H9 (cell line): ENCODE data around the gene FAM13C. TPM values are rescaled to one million over a fixed set of nuclear protein-coding genes. Genes with fewer than 3 reads are reported as not detected.

Experiments
- DNase-seq: peaks from one replicate; pipeline ENCODE4 v3.0.0-alpha.2; 2017
- H2AFZ ChIP-seq: one replicate; pipeline ENCODE4 v1.6.1; 2013; ENCODE audit warnings: mild to moderate bottlenecking, low read length, control low read depth, moderate library complexity
- H2AK5ac ChIP-seq: 2 replicates; pipeline ENCODE4 v1.6.1; 2013; ENCODE audit warnings: low read length, control low read depth, mixed read lengths; ENCODE audit not compliant: insufficient read length
- H2BK120ac ChIP-seq: one replicate; pipeline ENCODE4 v1.6.1; 2013; ENCODE audit warnings: low read depth, mild to moderate bottlenecking, low read length, control low read depth, inconsistent platforms; ENCODE audit not compliant: poor library complexity, severe bottlenecking
- H2BK12ac ChIP-seq: 2 replicates; pipeline ENCODE4 v1.6.1; 2013; ENCODE audit warnings: low read length, control low read depth, mixed read lengths, low read depth; ENCODE audit not compliant: insufficient read length
- H2BK15ac ChIP-seq: 2 replicates; pipeline ENCODE4 v1.6.1; 2013; ENCODE audit warnings: low read depth, low read length, control low read depth
- H2BK20ac ChIP-seq: one replicate; pipeline ENCODE4 v1.6.1; 2013; ENCODE audit warnings: low read depth, mild to moderate bottlenecking, low read length, control low read depth, inconsistent platforms; ENCODE audit not compliant: poor library complexity, severe bottlenecking
- H2BK5ac ChIP-seq: 2 replicates; pipeline ENCODE4 v1.6.1; 2013; ENCODE audit warnings: low read length, control low read depth, mixed read lengths; ENCODE audit not compliant: insufficient read length
- H3K14ac ChIP-seq: 2 replicates; pipeline ENCODE4 v1.6.1; 2013; ENCODE audit warnings: low read length, control low read depth; ENCODE audit not compliant: insufficient read depth
- H3K18ac ChIP-seq: 2 replicates; pipeline ENCODE4 v1.6.1; 2013; ENCODE audit warnings: low read depth, mild to moderate bottlenecking, mixed read lengths, low read length, control low read depth; ENCODE audit not compliant: insufficient read length
- H3K23ac ChIP-seq: 2 replicates; pipeline ENCODE4 v1.6.1; 2013; ENCODE audit warnings: low read length, control low read depth, mixed read lengths, low read depth; ENCODE audit not compliant: insufficient read length
- H3K23me2 ChIP-seq: 2 replicates; pipeline ENCODE4 v1.6.1; 2013; ENCODE audit warnings: low read depth, mild to moderate bottlenecking, mixed read lengths, low read length, control low read depth; ENCODE audit not compliant: insufficient read length, poor library complexity, severe bottlenecking
- H3K27ac ChIP-seq: 2 replicates; pipeline ENCODE4 v1.5.1; 2013; ENCODE audit warnings: low read length, control low read depth, mixed read lengths, low read depth; ENCODE audit not compliant: insufficient read length
- H3K27me3 ChIP-seq: 2 replicates; pipeline ENCODE4 v1.6.1; 2013; ENCODE audit warnings: low read length, control low read depth, inconsistent platforms; ENCODE audit not compliant: insufficient read depth
- H3K4ac ChIP-seq: 2 replicates; pipeline ENCODE4 v1.6.1; 2013; ENCODE audit warnings: low read depth, mild to moderate bottlenecking, control low read depth, inconsistent platforms, low read length, moderate library complexity
- H3K4me1 ChIP-seq: 2 replicates; pipeline ENCODE4 v1.6.1; 2013; ENCODE audit warnings: low read length, control low read depth, inconsistent platforms; ENCODE audit not compliant: insufficient read depth
- H3K4me2 ChIP-seq: 2 replicates; pipeline ENCODE4 v1.6.1; 2013; ENCODE audit warnings: low read length, control low read depth, mixed read lengths; ENCODE audit not compliant: insufficient read length, insufficient read depth
- H3K56ac ChIP-seq: 2 replicates; pipeline ENCODE4 v1.6.1; 2013; ENCODE audit warnings: low read depth, mild to moderate bottlenecking, mixed read lengths, low read length, control low read depth; ENCODE audit not compliant: insufficient read length
- H3K79me1 ChIP-seq: 2 replicates; pipeline ENCODE4 v1.6.1; 2013; ENCODE audit warnings: low read depth, mild to moderate bottlenecking, moderate library complexity, low read length, control low read depth, inconsistent platforms; ENCODE audit not compliant: insufficient read depth, poor library complexity, severe bottlenecking
- H3K79me2 ChIP-seq: 2 replicates; pipeline ENCODE4 v1.6.1; 2013; ENCODE audit warnings: low read length, control low read depth, inconsistent platforms; ENCODE audit not compliant: insufficient read depth
- H3K9ac ChIP-seq: 2 replicates; pipeline ENCODE4 v1.6.1; 2013; ENCODE audit warnings: low read length, control low read depth, mixed read lengths; ENCODE audit not compliant: insufficient read length; ENCODE audit errors: extremely low read depth
- H3K9me3 ChIP-seq: one replicate; pipeline ENCODE4 v1.6.1; 2013; ENCODE audit warnings: low read depth, low read length, inconsistent platforms; ENCODE audit not compliant: control insufficient read depth
- H3T11ph ChIP-seq: one replicate; pipeline ENCODE4 v1.6.1; 2013; ENCODE audit warnings: mild to moderate bottlenecking, low read length, control low read depth, inconsistent platforms
- H4K20me1 ChIP-seq: one replicate; pipeline ENCODE4 v1.6.1; 2013; ENCODE audit not compliant: control insufficient read depth, insufficient read length, insufficient read depth
- H4K5ac ChIP-seq: 2 replicates; pipeline ENCODE4 v1.6.1; 2013; ENCODE audit warnings: low read depth, mild to moderate bottlenecking, mixed read lengths, low read length, control low read depth; ENCODE audit not compliant: insufficient read length
- H4K8ac ChIP-seq: replicated peaks from 2 replicates; pipeline ENCODE4 v1.6.1; 2013; ENCODE audit warnings: low read length, control low read depth, mixed read lengths, low read depth; ENCODE audit not compliant: insufficient read length
- H4K91ac ChIP-seq: 2 replicates; pipeline ENCODE4 v1.6.1; 2013; ENCODE audit warnings: low read depth, mild to moderate bottlenecking, moderate library complexity, mixed read lengths, low read length, control low read depth; ENCODE audit not compliant: insufficient read length
- H3K27ac Mint-ChIP-seq, 3 experiments: 2 replicates in 2 of 3; 3 replicates in 1 of 3; pipeline ENCODE4 v1.8.0; 2020 to 2021; ENCODE audit warnings: mixed read lengths in 3 of 3, mild to moderate bottlenecking in 1 of 3, moderate library complexity in 1 of 3
- H3K27me3 Mint-ChIP-seq: 2 replicates; pipeline ENCODE4 v1.8.0; 2021; ENCODE audit warnings: low read depth, mild to moderate bottlenecking, moderate library complexity, mixed read lengths
- H3K36me3 Mint-ChIP-seq, 3 experiments: 2 replicates in 2 of 3; 3 replicates in 1 of 3; pipeline ENCODE4 v1.8.0; 2020 to 2021; ENCODE audit warnings: low read depth in 3 of 3, mixed read lengths in 3 of 3; ENCODE audit not compliant: insufficient read depth in 1 of 3
- H3K4me1 Mint-ChIP-seq, 2 experiments: 2 replicates each; pipeline ENCODE4 v1.8.0; 2020; ENCODE audit warnings: mixed read lengths in 2 of 2
- H3K4me3 Mint-ChIP-seq, 2 experiments: 2 replicates in 1 of 2; 3 replicates in 1 of 2; pipeline ENCODE4 v1.8.0; 2020 to 2021; ENCODE audit warnings: mild to moderate bottlenecking in 2 of 2, mixed read lengths in 2 of 2, moderate library complexity in 1 of 2
- H3K9me3 Mint-ChIP-seq, 2 experiments: 2 replicates in 1 of 2; 3 replicates in 1 of 2; pipeline ENCODE4 v1.8.0; 2020; ENCODE audit warnings: mild to moderate bottlenecking in 2 of 2, mixed read lengths in 2 of 2, moderate library complexity in 1 of 2
- WGBS: extraction: QIAGEN DNeasy Blood & Tissue Kit; methylation state at CpG from one replicate; pipeline ENCODE4 v1.1.7; 2013; ENCODE audit warnings: missing lambda C conversion rate, low lambda C conversion rate, mixed read lengths; ENCODE audit not compliant: insufficient read length; ENCODE audit errors: extremely low coverage; 5-methylcytosine and 5-hydroxymethylcytosine counted together
- total RNA-seq: library from RNA; stranded (reverse); gene quantifications from 2 replicates; pipeline ENCODE4 v1.2.1, GENCODE V29; 2021
- TF ChIP-seq, protein P1 (sequence below): fragments of 200-600 bp; sonication (generic); conservative IDR thresholded peaks from 3 replicates; pipeline ENCODE4 v1.8.0; 2021; ENCODE audit warnings: antibody characterized with exemption, mild to moderate bottlenecking

FAM13C gene
- total RNA-seq, 1 experiment from 2014 or later, result 0.31 TPM

DNA sequence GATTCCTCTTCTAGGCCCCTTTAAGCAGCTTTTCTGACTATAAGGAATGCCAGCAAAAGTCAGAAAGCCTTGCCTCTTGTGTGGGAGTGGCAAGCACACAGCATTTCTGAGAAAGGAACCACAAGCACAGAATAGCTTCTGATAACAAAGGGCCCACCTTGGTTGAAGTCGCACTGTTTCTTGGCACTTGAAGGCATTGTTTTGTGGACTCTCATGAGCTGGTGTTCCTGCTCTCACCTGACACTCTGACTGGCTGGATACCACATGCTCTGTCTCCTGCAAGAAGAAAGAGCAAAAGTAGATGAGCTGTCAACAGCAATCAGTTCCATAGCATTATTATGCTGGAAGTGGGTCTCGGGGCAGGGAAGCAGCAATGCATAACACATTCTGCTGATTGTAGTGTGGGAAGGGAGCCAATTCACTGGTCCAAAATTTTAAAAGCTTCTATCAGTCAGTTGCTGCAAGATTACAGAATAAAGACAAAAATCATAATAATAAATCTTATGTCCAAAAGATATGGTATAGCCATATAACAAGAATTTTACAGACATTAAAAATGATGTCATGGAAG, 38.4 kb downstream of the FAM13C start:
- Histone ChIP-seq H3T11ph (no peak overlapping the region), H2BK5ac (no peak overlapping the region), H2AK5ac (no peak overlapping the region), H3K4ac (no peak overlapping the region), H3K56ac (no peak overlapping the region), H3K79me1 (no peaks in the 10 kb centered on the region), H4K8ac (no peak overlapping the region), H3K4me2 (no peak overlapping the region), H3K27me3 (no peaks in the 10 kb centered on the region), H4K20me1 (no peaks in the 10 kb centered on the region), H3K79me2 (no peaks in the 10 kb centered on the region), H3K23me2 (no peaks in the 10 kb centered on the region), H3K4me1 (no peaks in the 10 kb centered on the region), H3K9me3 (no peaks in the 10 kb centered on the region), H3K18ac (no peak overlapping the region), H4K91ac (no peak overlapping the region), H2BK20ac (no peak overlapping the region), H2AFZ (no peak overlapping the region), H2BK12ac (no peak overlapping the region), H4K5ac (no peak overlapping the region), H3K27ac (no peak overlapping the region), H2BK120ac (no peak overlapping the region), H3K23ac (no peak overlapping the region), H3K9ac (no peak overlapping the region), H2BK15ac (no peak overlapping the region), H3K14ac (no peak overlapping the region)
- Mint-ChIP-seq H3K4me1 (peaks cover 0 to 7% of the 10 kb centered on the region in 2 experiments; a peak in 2 of 4 replicates), H3K4me3 (no peak overlapping the region), H3K27me3 (peaks cover 4% of the 10 kb centered on the region; the same call in 1 of the 2 replicates), H3K9me3 (peaks cover 1 to 3% of the 10 kb centered on the region in 2 experiments; a peak in 2 of 5 replicates), H3K27ac (no peak overlapping the region), H3K36me3 (0 out of 7 replicates have a peak, but pooled peaks cover 0 to 4% (median 0%) of the 10 kb centered on the region in 3 experiments)
- TF ChIP-seq, protein P1, sequence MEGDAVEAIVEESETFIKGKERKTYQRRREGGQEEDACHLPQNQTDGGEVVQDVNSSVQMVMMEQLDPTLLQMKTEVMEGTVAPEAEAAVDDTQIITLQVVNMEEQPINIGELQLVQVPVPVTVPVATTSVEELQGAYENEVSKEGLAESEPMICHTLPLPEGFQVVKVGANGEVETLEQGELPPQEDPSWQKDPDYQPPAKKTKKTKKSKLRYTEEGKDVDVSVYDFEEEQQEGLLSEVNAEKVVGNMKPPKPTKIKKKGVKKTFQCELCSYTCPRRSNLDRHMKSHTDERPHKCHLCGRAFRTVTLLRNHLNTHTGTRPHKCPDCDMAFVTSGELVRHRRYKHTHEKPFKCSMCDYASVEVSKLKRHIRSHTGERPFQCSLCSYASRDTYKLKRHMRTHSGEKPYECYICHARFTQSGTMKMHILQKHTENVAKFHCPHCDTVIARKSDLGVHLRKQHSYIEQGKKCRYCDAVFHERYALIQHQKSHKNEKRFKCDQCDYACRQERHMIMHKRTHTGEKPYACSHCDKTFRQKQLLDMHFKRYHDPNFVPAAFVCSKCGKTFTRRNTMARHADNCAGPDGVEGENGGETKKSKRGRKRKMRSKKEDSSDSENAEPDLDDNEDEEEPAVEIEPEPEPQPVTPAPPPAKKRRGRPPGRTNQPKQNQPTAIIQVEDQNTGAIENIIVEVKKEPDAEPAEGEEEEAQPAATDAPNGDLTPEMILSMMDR, result no peak
- WGBS, result no CpG with 5 or more reads among the region's 2 CpGs
- DNase-seq, result no peak
